DMS79 (cell line): ENCODE results near the gene SIL1.
"Not testable (repeated sequence)": the region's sequence is repeated elsewhere in the genome, so short reads cannot be mapped to it uniquely, and the experiment has no call there.

Experiments used
- DNase-seq: peaks from one replicate; lab custom pipeline; 2025; lab: John Stamatoyannopoulos, UW

The SIL1 gene

DNA sequence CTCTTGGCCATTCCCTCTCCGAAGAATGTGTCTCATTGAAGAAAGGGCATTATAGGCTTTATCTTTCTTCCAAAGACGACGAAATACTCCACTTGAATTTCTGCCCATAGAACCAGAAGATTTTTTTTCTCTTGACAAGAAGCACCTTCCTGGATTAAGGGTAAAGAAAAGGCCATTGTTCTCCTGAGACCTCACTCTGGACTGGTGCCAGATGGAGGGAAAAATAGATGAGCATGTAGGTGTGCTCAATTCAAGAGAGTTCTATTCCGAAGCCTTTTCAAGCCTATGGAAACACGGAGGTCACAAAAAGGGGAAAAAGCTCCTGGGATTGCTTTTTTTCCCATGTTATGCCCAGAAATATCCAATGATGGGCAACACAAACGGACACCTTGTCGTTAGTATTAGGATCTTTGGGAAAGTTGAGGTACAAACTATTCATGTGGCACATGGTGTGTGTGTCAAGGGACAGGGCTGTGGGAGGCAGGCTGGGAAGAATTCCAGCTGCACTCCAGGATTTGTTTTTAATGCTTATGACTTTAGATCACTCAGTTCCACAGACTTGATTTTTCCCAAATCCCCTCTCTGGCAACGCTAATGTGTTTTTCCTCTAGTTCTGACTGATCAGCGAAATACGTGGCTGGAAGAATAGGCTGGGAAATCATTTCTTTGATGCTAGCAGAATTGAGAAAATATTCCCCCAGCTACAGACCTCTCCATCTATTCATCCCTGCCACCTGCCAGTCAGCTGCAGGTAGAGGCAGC lies 89.9 kb downstream of the SIL1 start:
- DNase-seq = peak; percentile 68

DNA sequence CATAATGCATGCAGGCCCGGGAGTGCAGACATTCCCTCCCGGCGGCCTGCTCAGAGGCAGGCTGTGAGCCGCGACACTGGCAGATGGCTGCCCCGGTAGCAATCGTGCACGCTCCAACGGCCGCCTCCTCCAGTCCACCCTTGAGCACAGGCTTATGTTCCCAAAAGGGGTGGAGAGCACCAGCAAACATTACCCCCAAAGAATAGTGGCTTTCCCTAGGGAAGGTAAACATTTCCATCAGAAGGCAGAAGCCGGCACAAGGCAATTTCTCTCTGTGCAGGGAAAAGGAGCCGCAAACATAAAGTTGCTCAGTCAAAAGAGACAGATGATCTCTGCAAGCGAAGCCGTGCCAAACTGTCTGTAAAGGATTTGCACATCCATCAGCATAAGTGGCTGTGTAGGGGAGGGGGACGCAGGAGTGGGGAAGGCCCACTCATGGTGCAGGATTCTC lies 92.5 kb downstream of the SIL1 start:
- peak; percentile 53 for DNase-seq

DNA sequence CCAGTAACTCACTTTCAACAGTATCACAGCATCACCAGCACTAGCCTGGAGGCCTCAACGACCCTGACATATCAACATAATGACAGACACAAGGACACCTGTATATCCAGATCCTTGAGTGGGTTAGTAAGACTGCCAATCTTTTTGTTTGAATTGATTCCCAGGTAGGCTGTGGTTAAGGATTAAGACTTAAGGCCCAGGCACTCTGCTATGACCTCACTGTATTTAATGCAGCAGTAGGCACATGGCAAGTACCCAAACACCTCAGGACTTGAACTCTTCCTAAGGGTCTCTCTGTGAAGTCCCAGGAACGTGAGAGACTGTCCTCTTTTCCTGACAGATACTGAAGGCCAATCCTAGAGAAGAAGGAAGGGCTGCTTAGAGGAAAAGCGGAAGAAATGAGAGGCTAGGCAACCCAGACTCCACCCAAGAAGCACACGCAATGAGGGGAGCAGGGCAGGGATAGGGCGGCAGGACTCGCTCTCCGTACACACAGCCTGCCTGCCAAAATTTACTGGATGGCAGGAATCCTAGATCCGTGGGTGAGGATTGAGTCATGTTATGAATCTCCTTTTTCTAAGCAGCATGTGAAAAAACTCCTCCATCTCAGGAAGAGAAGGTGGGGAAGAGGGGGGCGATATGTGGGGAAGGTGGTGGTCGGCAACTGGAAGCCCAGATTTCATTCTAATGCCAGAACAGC lies 93.4 kb downstream of the SIL1 start:
- DNase-seq = peak; percentile 26

DNA sequence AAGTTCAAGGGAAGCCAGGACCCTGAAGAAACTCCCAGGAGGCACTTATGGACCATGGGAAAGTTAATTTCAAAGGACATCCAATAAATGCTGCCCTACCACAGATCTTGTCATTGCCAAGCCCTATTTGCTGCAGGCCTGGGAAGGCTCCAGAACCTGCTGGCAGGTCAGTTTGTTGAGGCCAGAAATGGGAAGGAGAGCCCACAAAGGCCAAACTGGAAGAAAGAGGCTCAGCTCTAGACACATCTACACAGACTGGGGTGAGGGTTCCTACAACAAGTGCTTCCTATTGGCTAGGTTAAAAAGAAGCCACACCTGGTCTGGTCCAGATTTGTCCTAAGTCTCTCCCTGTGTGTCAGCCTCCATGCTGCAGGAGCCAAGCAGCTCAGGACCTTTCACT lies 94.4 kb downstream of the SIL1 start:
- DNase-seq = no peak

DNA sequence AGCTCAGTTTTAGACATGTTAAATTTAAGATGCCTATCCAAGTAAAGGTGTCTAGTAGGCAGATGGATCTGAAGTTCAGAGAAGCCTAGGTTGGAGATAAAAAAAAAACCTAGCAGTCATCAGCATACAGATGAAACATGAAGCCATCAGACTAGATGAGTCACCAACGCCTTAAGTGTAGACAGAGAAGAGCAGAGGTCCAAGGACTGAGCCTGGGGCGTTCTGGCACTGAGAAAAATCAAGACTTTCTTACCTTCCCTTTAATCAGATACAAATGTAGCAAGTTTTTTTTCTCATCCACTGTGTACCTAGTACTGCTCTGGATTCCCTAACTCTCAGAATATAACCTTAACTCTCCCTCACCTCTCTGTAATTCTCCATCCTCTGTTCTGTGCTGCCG lies 97.3 kb downstream of the SIL1 start:
- no peak for DNase-seq

DNA sequence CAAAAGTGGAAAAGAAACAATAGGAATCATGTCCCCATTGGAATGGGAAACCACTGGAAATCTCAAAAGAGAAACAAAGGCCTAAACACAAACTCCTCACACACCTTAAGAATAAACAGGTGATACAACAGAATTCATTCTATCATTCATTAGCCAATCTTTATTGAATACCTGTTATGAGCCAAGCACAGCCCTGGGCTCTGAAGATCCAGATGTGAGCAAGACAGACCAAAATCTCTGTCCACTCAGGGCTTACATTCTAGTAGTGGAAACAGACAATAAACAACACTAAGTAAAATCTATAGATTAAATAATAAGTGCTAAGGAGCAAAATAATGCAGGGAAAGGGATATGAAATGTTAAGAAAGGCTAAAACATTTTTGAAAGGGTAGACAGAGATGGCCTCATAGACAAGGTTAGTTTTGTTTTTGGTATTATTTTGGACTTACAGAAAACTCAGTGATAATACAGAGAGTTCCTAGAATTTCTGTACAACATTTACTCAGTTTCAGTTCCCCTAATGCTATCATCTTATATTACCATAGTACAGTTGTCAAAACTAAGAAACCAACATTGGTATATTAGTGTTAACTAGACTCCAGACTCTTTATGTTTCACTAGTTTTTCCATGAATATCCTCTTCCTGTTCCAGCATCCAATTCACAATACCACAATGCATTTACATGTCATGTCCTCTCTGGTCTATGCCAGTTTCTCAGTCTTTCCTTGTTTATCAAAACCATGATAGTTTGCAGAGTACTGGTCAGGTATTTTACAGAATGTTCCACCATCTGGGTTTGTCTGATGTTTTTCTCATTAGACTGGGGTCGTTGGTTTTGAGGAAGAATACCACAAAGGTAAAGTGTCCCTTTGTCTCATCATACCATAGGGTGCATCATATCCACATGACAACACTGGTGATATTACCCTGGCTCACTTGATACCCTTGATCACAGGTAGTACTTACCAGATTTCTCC lies 103.7 kb downstream of the SIL1 start:
- no peak for DNase-seq

DNA sequence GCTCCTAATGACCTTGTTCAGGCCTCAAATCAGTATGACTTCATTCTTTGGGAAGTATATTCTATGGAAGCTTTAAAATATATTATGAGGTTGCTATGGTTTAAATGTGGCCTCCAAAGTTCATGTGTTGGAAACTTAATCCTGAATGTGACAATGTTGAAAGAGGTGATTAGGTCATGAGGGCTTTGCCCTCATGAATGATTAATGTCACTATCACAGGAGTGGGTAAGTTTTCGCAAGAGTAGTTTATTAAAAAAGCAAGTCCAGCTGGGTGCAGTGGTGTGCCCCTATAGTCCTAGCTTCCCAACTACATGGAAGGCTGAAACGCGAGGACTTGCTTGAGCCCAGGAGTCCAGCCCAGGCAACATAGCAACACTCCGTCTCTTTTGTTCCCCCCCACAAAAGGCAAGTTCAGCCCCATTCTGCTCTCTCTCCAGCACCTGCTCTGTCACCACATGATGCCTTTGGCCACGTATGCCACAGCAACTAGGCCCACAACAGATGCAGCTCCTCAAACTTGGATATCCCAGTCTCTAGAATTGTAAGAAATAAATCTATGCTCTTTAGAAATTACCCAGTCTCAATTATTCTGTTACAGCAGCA lies 105.3 kb downstream of the SIL1 start:
- no peak for DNase-seq

DNA sequence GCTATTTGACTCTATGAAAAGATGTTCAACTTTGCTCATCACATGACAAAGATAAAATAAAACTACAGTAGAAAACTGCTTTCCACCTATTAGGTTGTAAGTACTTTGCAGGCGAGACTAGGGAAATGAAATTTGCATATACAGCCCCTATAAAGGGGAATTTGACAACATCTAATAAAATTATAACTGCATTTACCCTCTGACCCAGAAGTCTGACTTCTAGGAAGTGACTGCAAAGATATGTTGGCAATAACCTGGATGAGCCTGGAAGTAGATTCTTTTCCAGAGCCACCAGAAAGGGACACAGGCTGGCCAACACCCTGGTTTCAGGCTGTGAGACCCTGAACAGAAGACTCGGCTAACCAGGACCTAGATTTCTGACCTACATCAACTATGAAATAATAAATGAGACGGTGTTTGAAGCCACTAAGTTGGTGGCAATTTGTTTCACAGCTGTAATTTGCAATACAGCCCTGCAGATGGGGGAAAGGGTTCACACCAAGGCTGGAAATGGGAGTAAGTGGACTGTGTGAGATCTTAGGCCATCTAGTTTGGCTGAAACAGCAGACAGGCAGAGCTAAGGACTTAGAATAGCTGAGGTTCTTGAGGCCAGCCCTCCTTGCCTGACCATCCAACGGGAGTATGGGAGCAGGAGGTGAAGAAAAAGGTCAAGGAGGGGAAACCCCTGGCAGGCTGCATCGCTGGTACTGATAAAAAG lies 106.6 kb downstream of the SIL1 start:
- no peak for DNase-seq

DNA sequence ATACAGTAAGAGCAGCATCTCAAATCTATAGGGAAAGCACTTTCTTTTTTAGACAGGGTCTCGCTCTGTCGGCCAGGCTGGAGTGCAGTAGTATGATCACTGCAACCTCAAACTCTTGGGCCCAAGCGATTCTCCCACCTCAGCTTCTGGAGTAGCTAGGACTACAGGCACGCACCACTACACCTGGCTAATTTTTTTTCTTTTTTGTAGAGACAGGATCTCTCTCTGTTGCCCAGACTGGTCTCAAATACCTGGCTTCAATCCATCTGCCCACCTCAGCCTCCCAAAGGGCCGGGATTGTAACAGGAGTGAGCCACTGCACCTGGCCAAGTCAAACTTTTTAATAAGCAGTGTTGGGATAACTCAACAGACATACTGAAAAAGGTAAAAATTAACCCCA lies 107.6 kb downstream of the SIL1 start:
- no peak for DNase-seq

DNA sequence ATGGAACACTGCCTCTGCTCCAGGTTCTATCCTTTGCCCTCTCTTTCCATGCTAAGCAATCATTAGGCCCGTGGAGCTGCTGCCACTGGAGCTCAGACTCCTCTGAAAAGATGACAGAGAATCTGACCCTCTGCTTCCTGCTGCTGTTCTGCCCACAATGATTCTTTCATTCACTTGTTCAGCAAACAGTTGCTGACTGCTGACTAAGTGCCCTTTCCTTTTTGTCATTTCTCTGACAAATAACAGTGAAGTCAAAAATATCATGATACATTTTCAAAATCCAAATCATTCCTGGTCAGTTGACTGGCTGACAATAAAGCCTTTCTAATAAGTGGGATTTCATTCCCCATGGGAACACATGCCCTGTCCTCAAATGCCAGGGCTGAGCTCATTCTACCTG lies 110.1 kb downstream of the SIL1 start:
- no peak for DNase-seq

DNA sequence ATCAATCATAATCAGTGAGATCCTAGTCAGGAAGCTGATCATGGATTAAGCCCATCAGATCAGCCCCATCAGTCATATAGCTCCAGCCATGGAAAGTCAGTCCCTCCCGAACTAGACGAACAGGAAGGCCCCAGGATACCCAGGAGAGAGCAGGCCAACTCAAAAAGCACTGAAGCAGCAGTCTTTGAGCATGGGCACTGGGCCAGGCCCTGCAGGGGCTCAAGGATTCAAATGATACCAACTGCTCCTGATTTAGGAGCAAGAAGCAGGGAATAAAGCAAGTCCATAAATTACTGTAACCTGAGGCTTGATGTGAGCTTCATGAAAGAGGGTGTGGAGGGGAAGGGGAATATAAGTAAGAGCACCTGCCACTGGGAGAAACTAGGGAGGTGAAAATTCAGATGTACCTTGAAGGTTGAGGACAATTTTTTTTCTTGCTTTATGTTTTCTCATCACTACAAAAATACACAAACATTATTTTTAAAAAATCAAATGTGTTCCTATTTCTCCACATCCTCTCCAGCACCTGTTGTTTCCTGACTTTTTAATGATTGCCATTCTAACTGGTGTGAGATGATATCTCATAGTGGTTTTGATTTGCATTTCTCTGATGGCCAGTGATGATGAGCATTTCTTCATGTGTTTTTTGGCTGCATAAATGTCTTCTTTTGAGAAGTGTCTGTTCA lies 115.2 kb downstream of the SIL1 start:
- DNase-seq = no peak

DNA sequence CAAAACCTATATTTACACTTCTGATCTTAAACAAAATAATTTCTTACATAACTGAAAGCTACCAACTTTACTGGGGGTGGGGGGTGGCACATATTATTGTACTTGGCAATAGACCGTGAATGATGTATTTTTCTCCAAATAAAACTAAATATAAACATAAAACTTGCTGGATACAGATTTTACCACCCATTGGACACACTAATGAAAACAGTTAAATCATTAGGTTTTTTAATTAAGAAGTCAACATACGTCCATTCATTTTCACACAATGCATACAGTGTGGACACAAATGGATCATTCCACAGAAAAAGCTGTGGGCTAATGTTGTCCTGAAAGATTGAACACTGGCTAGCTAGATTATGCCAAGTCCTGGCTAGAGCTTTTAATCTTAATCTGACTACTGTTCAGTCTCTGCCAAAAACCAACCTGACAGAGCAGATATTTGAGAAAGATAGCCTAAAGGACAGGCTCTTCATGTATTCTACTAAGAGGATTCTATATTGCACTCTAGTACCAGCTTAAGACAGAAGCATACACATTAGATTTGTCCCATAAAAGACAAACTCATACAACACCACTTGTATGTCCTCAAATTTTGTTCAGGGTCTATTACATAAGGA lies 118.1 kb downstream of the SIL1 start:
- no peak for DNase-seq

DNA sequence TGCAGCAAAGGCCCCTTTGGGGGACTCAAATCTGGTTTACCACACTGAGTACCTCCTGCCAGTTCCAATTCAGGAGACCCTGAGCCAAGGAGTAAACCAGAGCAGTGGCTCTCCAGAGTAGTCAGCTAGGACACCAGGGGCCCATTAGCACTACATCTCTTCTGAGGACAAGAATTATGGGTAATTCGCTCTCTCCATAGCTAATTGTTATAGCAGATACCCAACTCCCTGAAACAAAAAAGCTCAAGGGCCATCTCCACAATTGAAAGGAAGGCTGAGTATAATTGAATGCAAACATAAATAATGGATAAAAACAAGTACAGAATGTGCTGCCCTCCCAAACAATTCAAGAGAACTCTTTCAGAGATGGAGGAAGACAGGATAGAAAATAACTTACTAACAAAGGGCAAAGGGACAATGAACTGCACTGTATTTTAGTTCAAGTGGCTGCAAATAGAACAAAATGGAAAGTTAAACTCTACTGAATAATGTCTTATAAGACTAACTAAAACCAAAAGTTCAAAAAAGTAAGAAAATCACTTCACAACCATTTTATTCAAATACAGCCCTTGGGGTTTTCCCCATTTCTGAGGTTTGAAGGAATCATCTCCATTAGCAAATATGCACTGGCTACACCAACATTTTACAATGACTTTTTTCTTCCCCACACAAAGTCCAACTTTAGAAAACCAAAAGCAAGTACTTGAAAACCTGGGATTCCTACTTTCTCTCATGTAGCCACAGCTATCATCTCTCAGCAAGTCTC lies 118.8 kb downstream of the SIL1 start:
- no peak for DNase-seq

DNA sequence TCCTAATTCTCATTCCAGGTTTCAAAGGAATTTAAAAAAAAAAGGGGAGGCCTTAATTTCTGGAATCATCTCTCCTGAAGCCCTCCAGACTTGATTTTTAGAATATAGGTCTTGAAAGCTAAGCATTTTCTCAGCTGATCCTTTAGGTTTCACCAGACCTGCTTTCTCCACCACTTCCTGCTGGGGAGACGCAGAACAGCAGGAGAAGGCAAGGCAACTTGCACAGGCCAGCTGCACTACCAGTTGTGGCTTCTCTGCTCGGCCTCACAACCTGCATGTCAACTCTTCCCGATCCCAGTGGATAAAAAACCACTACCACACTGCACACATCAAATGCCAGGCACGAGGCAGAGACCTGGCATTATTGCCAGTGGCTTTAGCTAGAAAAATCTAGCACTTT lies 119.8 kb downstream of the SIL1 start:
- no peak for DNase-seq

DNA sequence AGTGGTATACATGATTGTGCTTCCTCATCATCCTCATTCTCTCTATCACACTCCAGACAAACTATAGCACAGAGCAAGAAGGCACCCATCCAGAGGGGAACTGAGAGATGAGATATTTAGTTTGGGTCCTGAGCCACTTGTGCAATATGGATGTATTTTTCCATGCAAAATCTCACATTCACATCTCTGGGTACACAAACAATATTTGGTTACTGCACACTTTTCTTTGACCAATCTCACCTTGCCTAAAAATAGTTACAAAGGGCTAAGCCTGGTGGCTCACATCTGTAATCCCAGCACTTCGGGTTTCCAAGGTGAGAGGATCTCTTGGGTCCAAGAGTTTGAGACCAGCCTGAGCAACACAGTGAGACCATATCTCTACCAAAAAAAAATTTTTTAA lies 120.3 kb downstream of the SIL1 start:
- DNase-seq = no peak

DNA sequence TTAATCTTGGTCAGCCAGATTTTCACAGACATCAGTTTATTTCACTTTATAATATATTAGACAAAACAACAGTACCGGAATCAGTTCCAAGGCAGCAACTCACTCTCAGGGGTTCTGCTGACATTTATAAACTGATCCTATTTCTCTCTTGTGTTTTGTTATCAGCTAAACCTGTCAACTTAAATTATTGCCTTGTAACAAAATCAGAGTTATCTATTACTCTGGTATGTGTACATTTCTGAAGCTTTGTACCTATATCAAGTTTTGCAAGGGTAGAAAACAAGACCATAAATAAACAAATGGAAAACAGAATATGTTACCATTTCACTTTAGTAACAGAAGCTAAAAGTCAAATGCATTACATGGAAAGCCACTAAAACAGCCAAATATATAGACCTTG lies 122.1 kb downstream of the SIL1 start:
- no peak for DNase-seq

DNA sequence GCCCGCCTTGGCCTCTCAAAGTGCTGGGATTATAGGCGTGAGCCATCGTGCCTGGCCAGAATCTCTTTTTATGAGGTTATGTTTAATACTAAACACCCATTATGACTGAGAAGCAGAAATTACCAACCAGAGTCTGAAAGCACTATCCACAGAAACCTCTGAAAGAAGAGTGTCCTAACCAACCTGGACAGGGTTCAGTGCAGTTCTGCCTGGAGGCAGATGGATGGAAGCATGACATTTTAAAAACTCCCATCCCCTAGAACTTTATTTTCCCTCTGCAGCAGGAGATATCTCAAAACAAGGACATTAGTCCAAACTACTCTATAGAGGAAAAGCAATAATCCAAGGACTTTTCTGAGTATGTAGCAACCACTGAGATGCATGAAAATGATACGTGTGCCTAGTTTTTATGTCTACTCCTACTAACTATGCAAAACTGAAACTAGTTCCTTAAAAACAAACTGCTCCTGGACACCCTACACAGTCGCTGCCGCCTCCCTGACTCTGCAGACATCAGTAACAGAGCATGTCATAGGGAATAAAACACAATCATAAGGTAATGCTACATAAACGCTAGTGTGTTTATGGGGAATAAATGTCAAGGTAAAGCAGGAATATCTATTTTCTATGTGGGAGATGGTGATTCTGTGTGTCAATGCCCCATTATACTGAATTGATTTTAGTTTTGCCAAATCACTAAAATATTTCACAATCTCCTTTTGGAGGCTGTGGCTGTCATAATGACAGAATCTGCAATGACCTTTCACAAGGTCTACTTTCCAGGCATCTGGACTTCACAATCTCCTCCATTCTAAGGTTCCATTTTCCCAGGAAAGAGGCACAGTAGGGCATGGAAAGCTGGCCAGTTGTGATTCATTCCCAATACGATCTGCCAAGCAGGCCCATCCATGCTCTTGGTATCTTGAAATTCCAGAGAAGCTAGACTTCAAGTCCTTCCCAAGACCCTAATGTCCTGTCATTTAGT lies 122.8 kb downstream of the SIL1 start:
- no peak for DNase-seq

DNA sequence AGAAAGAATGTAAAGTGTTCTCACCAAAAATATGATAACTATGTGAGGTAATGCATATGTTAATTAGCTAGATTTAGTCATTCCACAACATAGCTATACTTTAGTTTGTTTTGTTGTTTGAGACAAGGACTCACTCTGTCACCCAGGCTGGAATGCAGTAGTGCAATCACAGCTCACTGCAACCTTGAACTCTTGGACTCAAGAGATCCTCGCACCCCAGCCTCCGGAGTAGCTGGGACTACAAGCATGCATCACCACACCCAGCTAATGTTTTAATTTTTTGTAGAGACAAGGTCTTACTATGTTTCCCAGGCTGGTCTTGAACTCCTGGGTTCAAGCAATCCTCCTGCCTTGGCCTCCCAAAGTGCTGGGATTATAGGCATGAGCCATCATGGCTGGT lies 124.2 kb downstream of the SIL1 start:
- not testable (repeated sequence) for DNase-seq
